CD14-positive monocyte (primary cell): ENCODE measurements around the gene CUL4A. TPM values are rescaled to one million over a fixed set of nuclear protein-coding genes. Genes with fewer than 3 reads are reported as not detected.

Experiments used
- DNase-seq, 3 donors: peaks; one replicate each; pipeline ENCODE4 v3.0.0-alpha.2; 2011 to 2022
- H2AFZ ChIP-seq: 2 replicates; pipeline ENCODE4 v1.6.0; 2012; ENCODE audit warnings: mild to moderate bottlenecking, low read depth, low read length, inconsistent platforms; ENCODE audit not compliant: insufficient read depth, poor library complexity, severe bottlenecking
- H3K27ac ChIP-seq, 2 donors: 1 replicate in 1 of 2; 2 replicates in 1 of 2; pipeline ENCODE4 v1.5.1; 2012 to 2013; ENCODE audit warnings: low read length in 2 of 2, control low read depth in 1 of 2, inconsistent platforms in 1 of 2, low read depth in 1 of 2, mild to moderate bottlenecking in 1 of 2
- H3K27me3 ChIP-seq, 2 donors: one replicate each; pipeline versions ENCODE4 v1.6.0 to v1.6.1; 2011 to 2013; ENCODE audit warnings: low read length in 2 of 2; ENCODE audit not compliant: control insufficient read depth in 2 of 2, insufficient read depth in 2 of 2
- H3K36me3 ChIP-seq, 2 donors: replicated peaks in 1 of 2; 1 replicate in 1 of 2; 2 replicates in 1 of 2; pipeline versions ENCODE4 v1.5.1 to v1.6.1; 2012 to 2013; ENCODE audit warnings: low read length in 2 of 2, control low read depth in 1 of 2, inconsistent platforms in 1 of 2, mild to moderate bottlenecking in 1 of 2; ENCODE audit not compliant: insufficient read depth in 2 of 2, control insufficient read depth in 1 of 2
- H3K4me1 ChIP-seq, 2 donors: 1 replicate in 1 of 2; 2 replicates in 1 of 2; pipeline versions ENCODE4 v1.5.1 to v1.6.1; 2012 to 2013; ENCODE audit warnings: low read length in 2 of 2, control low read depth in 1 of 2, inconsistent platforms in 1 of 2, mild to moderate bottlenecking in 1 of 2, moderate library complexity in 1 of 2; ENCODE audit not compliant: insufficient read depth in 2 of 2, control insufficient read depth in 1 of 2
- H3K4me2 ChIP-seq: replicated peaks from 2 replicates; pipeline ENCODE3; 2012; ENCODE audit warnings: low read length, moderate library complexity, mild to moderate bottlenecking; ENCODE audit not compliant: poor library complexity, severe bottlenecking; ENCODE audit errors: extremely low read depth
- H3K4me3 ChIP-seq, 3 experiments: fragments of 200-600 bp in 1 of 3; sonication (generic) in 1 of 3; replicated peaks in 1 of 3; 1 replicate in 2 of 3; 2 replicates in 1 of 3; pipeline ENCODE4 v1.5.1; 2011 to 2013; ENCODE audit warnings: low read length in 3 of 3, mild to moderate bottlenecking in 3 of 3, control low read depth in 2 of 3, low read depth in 2 of 3, inconsistent platforms in 1 of 3, moderate library complexity in 1 of 3
- H3K79me2 ChIP-seq: 2 replicates; pipeline ENCODE4 v1.6.0; 2012; ENCODE audit warnings: mild to moderate bottlenecking, control low read depth, inconsistent platforms, low read length, moderate library complexity; ENCODE audit not compliant: insufficient read depth
- H3K9ac ChIP-seq: 2 replicates; pipeline ENCODE4 v1.6.0; 2017; ENCODE audit warnings: low read length, mild to moderate bottlenecking; ENCODE audit not compliant: insufficient read depth, poor library complexity, severe bottlenecking
- H3K9me3 ChIP-seq, 2 donors: replicated peaks in 1 of 2; 1 replicate in 1 of 2; 2 replicates in 1 of 2; pipeline versions ENCODE4 v1.5.1 to v1.6.1; 2012 to 2013; ENCODE audit warnings: low read length in 2 of 2, control low read depth in 1 of 2; ENCODE audit not compliant: control insufficient read depth in 1 of 2, insufficient read depth in 1 of 2
- H4K20me1 ChIP-seq: 2 replicates; pipeline ENCODE4 v1.6.0; 2012; ENCODE audit warnings: mild to moderate bottlenecking, low read length, control low read depth, moderate library complexity; ENCODE audit not compliant: insufficient read depth
- H3K27ac Mint-ChIP-seq, 7 donors: one replicate each; pipeline ENCODE4 v1.8.0; 2020; ENCODE audit warnings: mild to moderate bottlenecking in 7 of 7, mixed read lengths in 7 of 7, moderate library complexity in 6 of 7, inconsistent platforms in 2 of 7
- H3K27me3 Mint-ChIP-seq, 3 donors: one replicate each; pipeline ENCODE4 v1.8.0; 2021 to 2022; ENCODE audit warnings: low read depth in 3 of 3, mild to moderate bottlenecking in 3 of 3, mixed read lengths in 3 of 3, moderate library complexity in 3 of 3, inconsistent platforms in 1 of 3
- H3K36me3 Mint-ChIP-seq, 2 donors: one replicate each; pipeline ENCODE4 v1.8.0; 2020; ENCODE audit warnings: mixed read lengths in 2 of 2, inconsistent platforms in 1 of 2, mild to moderate bottlenecking in 1 of 2
- H3K4me1 Mint-ChIP-seq: one replicate; pipeline ENCODE4 v1.8.0; 2020; ENCODE audit warnings: mild to moderate bottlenecking, mixed read lengths
- H3K4me3 Mint-ChIP-seq, 2 donors: one replicate each; pipeline ENCODE4 v1.8.0; 2020; ENCODE audit warnings: mild to moderate bottlenecking in 2 of 2, mixed read lengths in 2 of 2, moderate library complexity in 1 of 2
- H3K9me3 Mint-ChIP-seq, 7 donors: one replicate each; pipeline ENCODE4 v1.8.0; 2020 to 2022; ENCODE audit warnings: mixed read lengths in 7 of 7, mild to moderate bottlenecking in 6 of 7, moderate library complexity in 6 of 7, inconsistent platforms in 2 of 7
- WGBS: methylation state at CpG from one replicate; pipeline ENCODE4 v1.1.5; 2013; ENCODE audit warnings: missing lambda C conversion rate; ENCODE audit not compliant: insufficient coverage; 5-methylcytosine and 5-hydroxymethylcytosine counted together
- intact Hi-C, 2 donors: fragments of 100-400 bp; cut with micrococcal nuclease; formaldehyde crosslinking; loops; one replicate each; pipeline versions ENCODE4 v1.15.0 to v1.15.1; 2023
- polyA plus RNA-seq, 3 donors: library from polyadenylated mRNA; depleted of rRNA in 1 of 3; unstranded in 2 of 3; stranded (reverse) in 1 of 3; fragments of 300-500 nt in 2 of 3; fragments of >200 nt in 1 of 3; fragmentation: Illumina TruSeq in 2 of 3; gene quantifications; 1 replicate in 2 of 3; 2 replicates in 1 of 3; pipeline ENCODE4 v1.2.3, GENCODE V29; 2012 to 2021
- TF ChIP-seq, protein P1 (sequence below): fragments of 200-600 bp; IDR thresholded peaks from one replicate; pipeline ENCODE4 v1.8.0; 2022; ENCODE audit warnings: antibody characterized with exemption, mild to moderate bottlenecking

Gene CUL4A
- polyA plus RNA-seq, 3 donors: 32.0 to 53.9 (median 33.7) TPM

DNA sequence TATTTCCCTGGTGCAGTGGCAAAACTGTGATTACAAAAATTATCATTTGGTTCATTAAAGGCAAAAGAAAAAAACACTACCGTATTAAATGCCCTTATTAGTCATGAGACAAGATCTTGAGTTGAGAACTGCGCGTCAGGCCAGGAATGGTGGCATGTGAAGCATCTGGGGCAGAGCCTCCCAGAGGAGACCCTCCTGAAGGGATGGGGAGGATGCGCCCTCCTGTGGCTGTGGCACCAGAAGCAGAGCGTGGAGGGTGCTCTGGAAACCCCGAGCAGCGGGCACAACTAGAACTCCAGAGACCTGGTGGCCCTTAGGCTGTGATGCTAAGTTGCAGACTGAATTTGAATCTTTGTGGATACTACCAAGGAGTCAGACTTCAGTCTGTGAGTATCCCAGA is 11.5 kb downstream of the CUL4A start:
- intact Hi-C loops: no loop called here

DNA sequence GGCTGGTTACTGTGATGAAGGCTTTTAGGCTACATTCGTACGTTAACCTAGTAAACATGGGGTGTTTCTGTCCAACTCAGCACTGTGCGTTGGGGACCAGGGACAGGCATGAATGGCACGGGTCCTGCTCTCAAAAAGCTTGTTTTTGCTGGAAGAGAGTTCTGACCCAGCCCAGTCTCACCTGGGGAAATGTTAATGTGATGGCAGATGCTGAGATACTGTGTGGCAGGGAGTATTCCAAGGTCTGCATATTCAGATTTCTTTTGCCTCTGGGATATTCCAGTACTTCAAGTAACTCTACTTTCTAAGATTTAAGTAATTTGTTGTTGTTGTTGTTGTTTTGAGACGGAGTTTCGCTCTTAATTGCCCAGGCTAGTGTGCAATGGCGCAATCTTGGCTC is 13.7 kb downstream of the CUL4A start:
- H4K20me1 ChIP-seq: peaks cover 89% of the 10 kb centered on the region
- no peak for DNase-seq

More for the DNA sequence above, 11.5 kb downstream of the CUL4A start:
- H3K36me3 Mint-ChIP-seq: peaks cover 62 to 65% of the 10 kb centered on the region in 2 donors
- H3K4me3 Mint-ChIP-seq: no peak overlapping the region
- H3K36me3 ChIP-seq: peaks cover 63 to 83% of the 10 kb centered on the region in 2 donors
- TF ChIP-seq, protein P1, sequence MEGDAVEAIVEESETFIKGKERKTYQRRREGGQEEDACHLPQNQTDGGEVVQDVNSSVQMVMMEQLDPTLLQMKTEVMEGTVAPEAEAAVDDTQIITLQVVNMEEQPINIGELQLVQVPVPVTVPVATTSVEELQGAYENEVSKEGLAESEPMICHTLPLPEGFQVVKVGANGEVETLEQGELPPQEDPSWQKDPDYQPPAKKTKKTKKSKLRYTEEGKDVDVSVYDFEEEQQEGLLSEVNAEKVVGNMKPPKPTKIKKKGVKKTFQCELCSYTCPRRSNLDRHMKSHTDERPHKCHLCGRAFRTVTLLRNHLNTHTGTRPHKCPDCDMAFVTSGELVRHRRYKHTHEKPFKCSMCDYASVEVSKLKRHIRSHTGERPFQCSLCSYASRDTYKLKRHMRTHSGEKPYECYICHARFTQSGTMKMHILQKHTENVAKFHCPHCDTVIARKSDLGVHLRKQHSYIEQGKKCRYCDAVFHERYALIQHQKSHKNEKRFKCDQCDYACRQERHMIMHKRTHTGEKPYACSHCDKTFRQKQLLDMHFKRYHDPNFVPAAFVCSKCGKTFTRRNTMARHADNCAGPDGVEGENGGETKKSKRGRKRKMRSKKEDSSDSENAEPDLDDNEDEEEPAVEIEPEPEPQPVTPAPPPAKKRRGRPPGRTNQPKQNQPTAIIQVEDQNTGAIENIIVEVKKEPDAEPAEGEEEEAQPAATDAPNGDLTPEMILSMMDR: no peak
- H3K4me2 ChIP-seq: no peak overlapping the region
- H3K27me3 Mint-ChIP-seq: no peaks in the 10 kb centered on the region
- H3K9me3 ChIP-seq: no peaks in the 10 kb centered on the region
- no peaks in the 10 kb centered on the region for H3K27me3 ChIP-seq
- H3K9ac ChIP-seq: no peak overlapping the region
- H3K27ac Mint-ChIP-seq: no peak overlapping the region
- H3K79me2 ChIP-seq: peaks cover 78% of the 10 kb centered on the region
- no peak for DNase-seq
- H3K4me1 ChIP-seq: no peaks in the 10 kb centered on the region
- H3K9me3 Mint-ChIP-seq: peaks cover 0 to 1% (median 0%) of the 10 kb centered on the region in 7 donors
- no peak overlapping the region for H3K27ac ChIP-seq
- no peak overlapping the region for H3K4me3 ChIP-seq
- H4K20me1 ChIP-seq: peaks cover 97% of the 10 kb centered on the region
- H2AFZ ChIP-seq: no peak overlapping the region
- WGBS: 100% methylated on average over 7 of the region's 7 CpGs
- H3K4me1 Mint-ChIP-seq: no peaks in the 10 kb centered on the region

More for the DNA sequence above, 13.7 kb downstream of the CUL4A start:
- H3K79me2 ChIP-seq: peaks cover 58% of the 10 kb centered on the region
- WGBS: 100% methylated on average over 4 of the region's 7 CpGs
- no peak overlapping the region for H3K4me2 ChIP-seq
- no peaks in the 10 kb centered on the region for H3K4me1 Mint-ChIP-seq
- no peaks in the 10 kb centered on the region for H3K4me1 ChIP-seq
- TF ChIP-seq, protein P1: no peak
- no peaks in the 10 kb centered on the region for H3K9me3 ChIP-seq
- peak overlapping the region in 1 of 7 donors; percentile 37 for H3K27ac Mint-ChIP-seq
- H3K9ac ChIP-seq: no peak overlapping the region
- peaks cover 83 to 100% of the 10 kb centered on the region in 2 donors for H3K36me3 ChIP-seq
- H3K36me3 Mint-ChIP-seq: peaks cover 76 to 87% of the 10 kb centered on the region in 2 donors
- intact Hi-C loops: no loop called here
- peaks cover 0 to 1% (median 0%) of the 10 kb centered on the region in 7 donors for H3K9me3 Mint-ChIP-seq
- no peak overlapping the region for H3K4me3 Mint-ChIP-seq
- no peaks in the 10 kb centered on the region for H3K27me3 ChIP-seq
- no peak overlapping the region for H3K27ac ChIP-seq
- no peak overlapping the region for H3K4me3 ChIP-seq
- no peak overlapping the region for H2AFZ ChIP-seq
- no peaks in the 10 kb centered on the region for H3K27me3 Mint-ChIP-seq
